Adrenal gland (tissue), 12 donors: ENCODE data around the gene THRA. TPM values are rescaled to one million over a fixed set of nuclear protein-coding genes. Genes with fewer than 3 reads are reported as not detected.
A peak's percentile ranks its signal among the peaks of the same experiment; 100 is the strongest.
"Not testable (repeated sequence)": the region's sequence is repeated elsewhere in the genome, so short reads cannot be mapped to it uniquely, and the experiment has no call there.

Source experiments
- DNase-seq, 7 donors: peaks; one replicate each; pipeline ENCODE4 v3.0.0-alpha.2; 2019 to 2020
- H3K27ac ChIP-seq, 5 donors: fragments of 200-600 bp; sonication (generic) in 4 of 5; 1 replicate in 3 of 5; 2 replicates in 2 of 5; pipeline versions ENCODE4 v1.5.1 to v1.8.0; 2016 to 2020; ENCODE audit warnings: mild to moderate bottlenecking in 1 of 5
- H3K27me3 ChIP-seq: fragments of 200-600 bp; 2 replicates; pipeline ENCODE4 v1.8.0; 2021
- H3K36me3 ChIP-seq, 2 donors: fragments of 200-600 bp; replicated peaks in 1 of 2; 1 replicate in 1 of 2; 2 replicates in 1 of 2; pipeline versions ENCODE4 v1.5.1 to v1.8.0; 2018 to 2022
- H3K4me1 ChIP-seq, 2 donors: fragments of 200-600 bp; replicated peaks in 1 of 2; 1 replicate in 1 of 2; 2 replicates in 1 of 2; pipeline versions ENCODE4 v1.5.1 to v1.8.0; 2018 to 2021
- H3K4me3 ChIP-seq, 4 donors: fragments of 200-600 bp; sonication (generic) in 3 of 4; one replicate each; pipeline ENCODE4 v1.5.1; 2016 to 2018
- H3K9me3 ChIP-seq, 3 donors: fragments of 200-600 bp; sonication (generic) in 1 of 3; replicated peaks in 1 of 3; 1 replicate in 2 of 3; 2 replicates in 1 of 3; pipeline versions ENCODE4 v1.5.1 to v1.8.0; 2016 to 2021
- CTCF ChIP-seq, 6 experiments: fragments of 450-650 bp in 4 of 6; fragments of 200-600 bp in 2 of 6; sonication (generic) in 1 of 6; IDR thresholded peaks; 1 replicate in 5 of 6; 2 replicates in 1 of 6; pipeline versions ENCODE4 v1.5.1 to v1.8.0; 2016 to 2021; ENCODE audit warnings: antibody characterized with exemption in 6 of 6, mild to moderate bottlenecking in 2 of 6, moderate library complexity in 1 of 6
- POLR2A ChIP-seq, 2 donors: fragments of 450-650 bp; IDR thresholded peaks; one replicate each; pipeline ENCODE4 v1.6.1; 2017; ENCODE audit warnings: antibody characterized with exemption in 2 of 2, mild to moderate bottlenecking in 2 of 2, moderate library complexity in 1 of 2
- WGBS, 4 donors: extraction: QIAGEN DNeasy Blood & Tissue Kit in 2 of 4; methylation state at CpG; one replicate each; pipeline versions ENCODE4 v1.1.5 to v1.1.7; 2013 to 2017; 5-methylcytosine and 5-hydroxymethylcytosine counted together
- intact Hi-C, 2 donors: fragments of 100-400 bp; cut with DNase I; formaldehyde crosslinking; loops; one replicate each; pipeline versions ENCODE4 v1.14.1 to v1.15.0; 2022 to 2023
- microRNA-seq, 3 donors: library from miRNA; unstranded; fragments of <30 nt; microRNA quantifications; one replicate each; pipeline ENCODE4, GENCODE V29; 2017 to 2020
- polyA plus RNA-seq, 3 donors: library from polyadenylated mRNA; stranded (reverse); fragments of 200-250 nt in 2 of 3; fragments of 350-450 nt in 1 of 3; fragmentation: Illumina TruSeq in 1 of 3; extraction: RNeasy Lipid Tissue Mini Kit (QIAGEN cat#74804) in 1 of 3; gene quantifications; one replicate each; pipeline ENCODE4 v1.2.3, GENCODE V29; 2013 to 2014
- small RNA-seq, 2 donors: library from RNA; depleted of rRNA; stranded (forward); fragments of <200 nt; gene quantifications; one replicate each; pipeline ENCODE3, GENCODE V24; 2016
- total RNA-seq, 9 donors: library from RNA; depleted of rRNA in 4 of 9; stranded (reverse); fragments of >200 nt in 4 of 9; fragments of 120-200 nt in 1 of 9; fragmentation: NEBNext Ultra II Directional in 1 of 9; extraction: Animal tissue kit (Norgen Biotek cat#: 25700) in 1 of 9; gene quantifications; one replicate each; pipeline versions ENCODE4 v1.1.0 to v1.2.4, GENCODE V29; 2013 to 2023
- donor health status: healthy with polysubstance abuse.
- donor health status: Bipolar disorder and iron deficiency.
- donor health status: DM: yes; HTN: yes; CAD: no.
- donor health status: DM: no; HTN: no; CAD: no.
- donor health status: DM: no; HTN: no; CAD: no.
- donor health status: DM: yes; HTN: yes; CAD: no.

THRA gene
- total and polyA plus RNA-seq, 12 donors = 39.2 to 110 (median 65.8) TPM

GRCh38 chr17:40139566-40140058, 76.8 kb downstream of the THRA start:
- peaks cover 0 to 32% of the 10 kb centered on the region in 2 donors for H3K36me3 ChIP-seq

GRCh38 chr17:40143166-40143565, 80.4 kb downstream of the THRA start:
- intact Hi-C loops, H3K27ac ChIP-seq, H3K27me3 ChIP-seq, H3K4me3 ChIP-seq, H3K9me3 ChIP-seq: not testable (repeated sequence)
- H3K36me3 ChIP-seq = peaks cover 0 to 14% of the 10 kb centered on the region in 2 donors
- peaks cover 9 to 21% of the 10 kb centered on the region in 2 donors for H3K4me1 ChIP-seq
- WGBS, 4 donors = 91 to 100% (median 93%) methylated on average over 3 of the region's 3 CpGs
- DNase-seq = peak in 1 of 7 donors; percentile 42

More at GRCh38 chr17:40139566-40140058, 76.8 kb downstream of the THRA start:
- TF ChIP-seq CTCF (IDR thresholded peaks at IDR 0.05) (peak in 2 of 6 experiments; percentile 12 to 25), POLR2A (IDR thresholded peaks at IDR 0.05) (no peak)
- Histone ChIP-seq H3K27ac (peak overlapping the region; percentile 92 to 100 (median 97)), H3K4me1 (peaks cover 9 to 21% of the 10 kb centered on the region in 2 donors), H3K4me3 (peak overlapping the region in 3 of 4 donors; percentile 60 to 99 (median 98)), H3K9me3 (no peaks in the 10 kb centered on the region), H3K27me3 (no peaks in the 10 kb centered on the region)
- intact Hi-C loops = no loop called here
- peak; percentile 30 to 71 (median 49) for DNase-seq
- WGBS, 4 donors = 8 to 16% (median 11%) methylated on average over 13 to 14 of the region's 14 CpGs

Small RNAs within 50 kb of the gene (microRNA-seq; reads per million reads assigned to microRNA genes)
- 0 to 0.85 (median 0.45) reads per million in 3 donors for gene MIR6884

Small RNAs within 50 kb of the gene (small RNA-seq; reads per million reads assigned to genes)
- gene SNORD124 = 2,438 to 3,222 reads per million in 2 donors

Other genes starting within 250 kb of the THRA start
- 1 to 10 TPM in 5 of 9 donors, under 1 TPM in 4; 0.06 to 3.6 (median 1.0) TPM for gene IKZF3, start 198.7 kb upstream of the THRA start, total RNA-seq
- under 1 TPM; 0.37 to 0.88 (median 0.46) TPM for gene IKZF3, start 198.7 kb upstream of the THRA start, polyA plus RNA-seq
- not detected for gene ZPBP2, start 194.8 kb upstream of the THRA start, total RNA-seq
- not detected for gene ZPBP2, start 194.8 kb upstream of the THRA start, polyA plus RNA-seq
- 1 to 10 TPM in 5 of 9 donors, under 1 TPM in 3, not detected in 1; 0.53 to 3.0 (median 1.1) TPM for gene GSDMB, start 144.3 kb upstream of the THRA start, total RNA-seq
- gene GSDMB, start 144.3 kb upstream of the THRA start, polyA plus RNA-seq = 10 to 100 TPM in 2 of 3 donors, under 1 TPM in 1; 0.51 to 11.7 (median 10.0) TPM
- 10 to 100 TPM; 29.1 to 76.7 (median 51.6) TPM for gene ORMDL3, start 135.4 kb upstream of the THRA start, total RNA-seq
- gene ORMDL3, start 135.4 kb upstream of the THRA start, polyA plus RNA-seq = 100 to 1,000 TPM in 1 of 3 donors, 10 to 100 TPM in 2; 40.4 to 102 (median 52.1) TPM
- not detected for gene LRRC3C, start 135.2 kb upstream of the THRA start, total RNA-seq
- gene LRRC3C, start 135.2 kb upstream of the THRA start, polyA plus RNA-seq = not detected
- gene GSDMA, start 100.0 kb upstream of the THRA start, total RNA-seq = 1 to 10 TPM in 4 of 9 donors, under 1 TPM in 1, not detected in 4; 0.14 to 2.2 (median 1.4) TPM
- gene GSDMA, start 100.0 kb upstream of the THRA start, polyA plus RNA-seq = under 1 TPM in 2 of 3 donors, not detected in 1; 0.20 to 0.53 TPM
- gene PSMD3, start 82.2 kb upstream of the THRA start, total RNA-seq = 100 to 1,000 TPM in 4 of 9 donors, 10 to 100 TPM in 5; 78.8 to 123 (median 98.2) TPM
- gene PSMD3, start 82.2 kb upstream of the THRA start, polyA plus RNA-seq = 100 to 1,000 TPM in 1 of 3 donors, 10 to 100 TPM in 2; 42.8 to 109 (median 54.5) TPM
- under 1 TPM in 5 of 9 donors, not detected in 4; 0.06 to 0.74 (median 0.41) TPM for gene CSF3, start 47.5 kb upstream of the THRA start, total RNA-seq
- 1 to 10 TPM in 1 of 3 donors, under 1 TPM in 2; 0.24 to 6.1 (median 0.80) TPM for gene CSF3, start 47.5 kb upstream of the THRA start, polyA plus RNA-seq
- gene MED24, start 8.6 kb upstream of the THRA start, total RNA-seq = 100 to 1,000 TPM in 1 of 9 donors, 10 to 100 TPM in 8; 34.8 to 127 (median 74.2) TPM
- 100 to 1,000 TPM in 1 of 3 donors, 10 to 100 TPM in 2; 50.3 to 103 (median 92.9) TPM for gene MED24, start 8.6 kb upstream of the THRA start, polyA plus RNA-seq
- gene NR1D1, start 37.6 kb downstream of the THRA start, total RNA-seq = 10 to 100 TPM in 8 of 9 donors, 1 to 10 TPM in 1; 3.4 to 69.1 (median 34.4) TPM
- gene NR1D1, start 37.6 kb downstream of the THRA start, polyA plus RNA-seq = 10 to 100 TPM; 34.5 to 59.0 (median 36.6) TPM
- 100 to 1,000 TPM in 1 of 9 donors, 10 to 100 TPM in 8; 47.8 to 100 (median 68.2) TPM for gene MSL1, start 59.0 kb downstream of the THRA start, total RNA-seq
- gene MSL1, start 59.0 kb downstream of the THRA start, polyA plus RNA-seq = 100 to 1,000 TPM in 2 of 3 donors, 10 to 100 TPM in 1; 74.2 to 143 (median 128) TPM
- gene CASC3, start 77.6 kb downstream of the THRA start, total RNA-seq = 10 to 100 TPM; 31.0 to 72.4 (median 60.9) TPM
- gene CASC3, start 77.6 kb downstream of the THRA start, polyA plus RNA-seq = 10 to 100 TPM; 36.2 to 65.1 (median 57.5) TPM
- gene RAPGEFL1, start 114.5 kb downstream of the THRA start, total RNA-seq = 1 to 10 TPM in 8 of 9 donors, under 1 TPM in 1; 0.24 to 5.7 (median 3.7) TPM
- gene RAPGEFL1, start 114.5 kb downstream of the THRA start, polyA plus RNA-seq = 10 to 100 TPM in 1 of 3 donors, 1 to 10 TPM in 2; 1.7 to 18.5 (median 7.3) TPM
- 10 to 100 TPM in 7 of 9 donors, 1 to 10 TPM in 2; 5.2 to 30.2 (median 17.4) TPM for gene WIPF2, start 156.3 kb downstream of the THRA start, total RNA-seq
- 10 to 100 TPM in 2 of 3 donors, 1 to 10 TPM in 1; 5.7 to 17.8 (median 13.0) TPM for gene WIPF2, start 156.3 kb downstream of the THRA start, polyA plus RNA-seq
- gene CDC6, start 224.9 kb downstream of the THRA start, total RNA-seq = 10 to 100 TPM in 2 of 9 donors, 1 to 10 TPM in 6, under 1 TPM in 1; 0.69 to 12.1 (median 2.7) TPM
- gene CDC6, start 224.9 kb downstream of the THRA start, polyA plus RNA-seq = 10 to 100 TPM in 1 of 3 donors, 1 to 10 TPM in 2; 1.0 to 31.3 (median 1.0) TPM
- 10 to 100 TPM in 8 of 9 donors, 1 to 10 TPM in 1; 4.7 to 51.8 (median 33.0) TPM for gene RARA, start 246.2 kb downstream of the THRA start, total RNA-seq
- gene RARA, start 246.2 kb downstream of the THRA start, polyA plus RNA-seq = 10 to 100 TPM; 12.7 to 58.2 (median 26.8) TPM